A673 (cell line): ENCODE measurements around the gene UBAP1L. TPM values are rescaled to one million over a fixed set of nuclear protein-coding genes. Genes with fewer than 3 reads are reported as not detected.
"Not testable (repeated sequence)": the region's sequence is repeated elsewhere in the genome, so short reads cannot be mapped to it uniquely, and the experiment has no call there.

Experiments used
- BruUV-seq: library from RNA; stranded (reverse); fragments of 400-500 nt; replicated peaks from 2 replicates; lab custom pipeline; 2021; lab: Mats Ljungman, UMichigan
- CTCF ChIA-PET: fragments of 300-600 bp; sonication (Branson Sonifier 250); formaldehyde crosslinking; loops from one replicate; lab custom pipeline; 2022; ENCODE audit warnings: antibody characterized with exemption; lab: Charles Lee
- POLR2A ChIA-PET: fragments of 300-600 bp; sonication (Branson Sonifier 250); formaldehyde crosslinking; loops from one replicate; lab custom pipeline; 2022; ENCODE audit warnings: antibody characterized with exemption; ENCODE audit not compliant: low non-redundant PET; lab: Charles Lee
- DNase-seq: peaks from one replicate; pipeline ENCODE4 v3.0.0-alpha.2; 2015; ENCODE audit warnings: low spot score
- H3K27ac ChIP-seq: fragments of 200-600 bp; sonication (generic); 2 replicates; pipeline ENCODE4 v1.5.1; 2016; ENCODE audit warnings: mixed run types, low read depth, mild to moderate bottlenecking, mixed read lengths, antibody characterized with exemption, low read length; ENCODE audit not compliant: poor library complexity, severe bottlenecking
- H3K27me3 ChIP-seq: fragments of 200-600 bp; sonication (generic); replicated peaks from 2 replicates; pipeline ENCODE4 v1.6.1; 2017; ENCODE audit warnings: mixed run types, low read depth, mild to moderate bottlenecking, mixed read lengths, antibody characterized with exemption, low read length; ENCODE audit not compliant: insufficient read depth, poor library complexity
- H3K36me3 ChIP-seq: fragments of 200-600 bp; sonication (generic); 2 replicates; pipeline ENCODE4 v1.6.1; 2016; ENCODE audit warnings: mixed run types, mild to moderate bottlenecking, mixed read lengths, antibody characterized with exemption, low read length; ENCODE audit not compliant: insufficient read depth, poor library complexity, severe bottlenecking
- H3K4me1 ChIP-seq: fragments of 200-600 bp; sonication (generic); 2 replicates; pipeline ENCODE4 v1.6.1; 2017; ENCODE audit warnings: mixed run types, mild to moderate bottlenecking, mixed read lengths, antibody characterized with exemption, low read length; ENCODE audit not compliant: insufficient read depth, poor library complexity, severe bottlenecking
- H3K4me3 ChIP-seq: fragments of 200-600 bp; sonication (generic); 2 replicates; pipeline ENCODE4 v1.5.1; 2016; ENCODE audit warnings: low read depth, mixed run types, mild to moderate bottlenecking, mixed read lengths, low read length; ENCODE audit not compliant: poor library complexity, severe bottlenecking
- H3K9me3 ChIP-seq: fragments of 200-600 bp; sonication (generic); 2 replicates; pipeline ENCODE4 v1.6.1; 2016; ENCODE audit warnings: mixed run types, low read depth, mild to moderate bottlenecking, mixed read lengths, antibody characterized with exemption, low read length; ENCODE audit not compliant: poor library complexity, severe bottlenecking
- CTCF ChIP-seq: fragments of 300-800, 200-600 bp; sonication (generic); conservative IDR thresholded peaks from 2 replicates; pipeline ENCODE4 v1.5.1; 2017; ENCODE audit warnings: low read depth, mild to moderate bottlenecking, antibody characterized with exemption, low read length, moderate library complexity, mixed read lengths
- EZH2 ChIP-seq: fragments of 200-600 bp; sonication (generic); IDR thresholded peaks from 2 replicates; pipeline ENCODE4 v1.6.1; 2017; ENCODE audit warnings: borderline replicate concordance, low read depth, mild to moderate bottlenecking, mixed read lengths, antibody characterized with exemption, low read length; ENCODE audit not compliant: poor library complexity, severe bottlenecking
- intact Hi-C: fragments of 100-400 bp; cut with micrococcal nuclease; formaldehyde crosslinking; loops from one replicate; pipeline ENCODE4 v1.10.0; 2022; ENCODE audit not compliant: unreplicated experiment
- total RNA-seq: library from RNA; stranded (reverse); gene quantifications from 2 replicates; pipeline ENCODE4 v1.2.3, GENCODE V29; 2021

The UBAP1L gene
- total RNA-seq, 1 experiment from 2014 or later: 3.9 TPM

DNA sequence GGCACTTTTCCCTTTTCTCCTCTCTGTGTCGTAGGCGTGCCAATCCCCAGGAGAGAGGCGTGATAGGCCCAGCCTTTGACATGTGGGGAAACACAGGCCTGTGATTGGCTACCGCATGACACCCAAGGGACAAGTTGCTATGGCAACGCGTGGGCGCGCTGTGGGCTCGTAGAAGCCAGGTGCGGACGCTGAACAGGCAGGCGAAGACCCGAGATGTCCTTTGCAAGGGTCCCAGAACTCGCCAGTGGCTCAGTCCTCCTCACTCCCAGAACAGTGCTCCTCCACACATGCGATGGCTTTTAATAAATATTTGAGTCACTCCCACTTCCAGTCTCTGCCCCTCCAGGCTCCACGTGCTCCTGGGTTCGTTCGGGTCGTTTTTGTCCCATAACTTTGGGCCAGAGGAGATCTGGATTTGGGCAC, 65.6 kb downstream of the UBAP1L start:
- DNase-seq: peak; percentile 98
- no peak for TF ChIP-seq CTCF
- TF ChIP-seq EZH2: no peak
- H3K4me1 ChIP-seq: peaks cover 11% of the 10 kb centered on the region
- no peaks in the 10 kb centered on the region for H3K9me3 ChIP-seq
- intact Hi-C loops: no loop called here
- ChIA-PET POLR2A (no interaction called here), CTCF (no interaction called here)
- H3K36me3 ChIP-seq: no peaks in the 10 kb centered on the region
- no TSS peak for BruUV-seq
- no peaks in the 10 kb centered on the region for H3K27me3 ChIP-seq
- peak overlapping the region; percentile 22 for H3K4me3 ChIP-seq
- H3K27ac ChIP-seq: no peak overlapping the region

DNA sequence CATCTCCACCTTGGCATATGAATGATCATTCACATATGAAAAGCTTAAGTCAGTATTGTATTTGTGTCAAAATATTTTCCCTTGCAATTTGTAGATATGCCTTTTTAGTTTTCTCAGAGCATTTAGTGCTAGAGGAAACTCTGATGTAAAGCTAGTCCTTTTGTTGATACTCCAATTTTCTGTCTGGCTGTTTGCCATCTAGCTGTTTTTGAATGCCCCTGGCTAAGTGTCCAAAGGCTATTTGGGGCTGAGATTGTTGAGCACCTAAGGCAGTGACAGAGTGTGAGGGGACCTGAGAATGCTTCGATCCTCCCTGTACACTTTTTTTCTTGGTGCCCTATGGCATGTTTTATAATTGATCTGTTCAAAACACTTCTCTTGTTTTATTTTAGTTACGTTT, 66.8 kb downstream of the UBAP1L start:
- no peaks in the 10 kb centered on the region for H3K9me3 ChIP-seq
- no peaks in the 10 kb centered on the region for H3K36me3 ChIP-seq
- no TSS peak for BruUV-seq
- no peaks in the 10 kb centered on the region for H3K27me3 ChIP-seq
- H3K4me3 ChIP-seq: no peak overlapping the region
- no peak overlapping the region for H3K27ac ChIP-seq
- TF ChIP-seq CTCF (no peak), EZH2 (no peak)
- ChIA-PET POLR2A (no interaction called here), CTCF (no interaction called here)
- H3K4me1 ChIP-seq: peaks cover 11% of the 10 kb centered on the region
- DNase-seq: no peak
- intact Hi-C loops: no loop called here

- TF ChIP-seq CTCF (no peak), EZH2 (no peak)
- no peak within 1 kb of the TSS for H3K4me3 ChIP-seq
- H3K9me3 ChIP-seq: no peaks in the 10 kb centered on the region
- no peaks in the 10 kb centered on the region for H3K36me3 ChIP-seq
- BruUV-seq: no TSS peak
- CTCF ChIA-PET: no interaction called here
- no peaks in the 10 kb centered on the region for H3K27me3 ChIP-seq
- POLR2A ChIA-PET: no interaction called here
- intact Hi-C loops: no loop called here
- no peak for DNase-seq
- no peak within 1 kb of the TSS for H3K27ac ChIP-seq
- H3K4me1 ChIP-seq: peaks cover 10% of the 10 kb centered on the region
Measured at GRCh38 chr15:65044724-65045481, 70.1 kb downstream of the UBAP1L start, which contains the start of gene SLC51B. Gene SLC51B (plus strand): TSS chr15:65045387. CDS start chr15:65050005, 4,618 bp downstream.

DNA sequence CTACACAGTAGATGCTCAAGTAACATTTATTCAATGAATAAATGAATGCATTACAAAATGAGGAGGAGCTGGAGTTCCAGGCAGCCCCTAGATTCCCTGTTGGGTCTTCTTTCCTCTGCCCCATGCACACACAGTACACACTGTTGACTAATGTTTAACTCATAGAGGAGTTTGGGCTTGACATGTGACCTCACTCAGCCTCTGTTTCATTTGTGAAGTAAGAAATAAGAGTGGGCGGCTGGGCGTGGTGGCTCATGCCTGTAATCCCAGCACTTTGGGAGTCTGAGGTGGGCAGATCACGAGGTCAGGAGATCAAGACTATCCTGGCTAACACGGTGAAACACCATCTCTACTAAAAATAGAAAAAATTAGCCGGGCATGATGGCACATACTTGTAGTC, 70.8 kb downstream of the UBAP1L start:
- intact Hi-C loops, H3K27ac ChIP-seq, CTCF ChIA-PET, H3K4me3 ChIP-seq, H3K27me3 ChIP-seq, DNase-seq, POLR2A ChIA-PET, BruUV-seq, H3K9me3 ChIP-seq, H3K4me1 ChIP-seq, H3K36me3 ChIP-seq: not testable (repeated sequence)
